K562 (cell line): ENCODE data around the gene NCCRP1. TPM values are rescaled to one million over a fixed set of nuclear protein-coding genes. Genes with fewer than 3 reads are reported as not detected.

Source experiments
- polyA plus RNA-seq, 8 experiments: library from polyadenylated mRNA; depleted of rRNA in 4 of 8; stranded (reverse) in 5 of 8; unstranded in 3 of 8; fragments of >200 nt; fragmentation: Nextera tagmentation in 2 of 8; fragmentation: Illumina TruSeq in 1 of 8; extraction: Ambion mirVana in 2 of 8; extraction: Trizol in 1 of 8; gene quantifications; 2 replicates each; pipeline versions ENCODE4 v1.2.1 to v1.2.3, GENCODE V29; 2011 to 2014; ENCODE audit warnings: inconsistent platforms in 1 of 8, missing spikeins in 1 of 8
- total RNA-seq, 7 experiments: library from RNA; depleted of rRNA in 6 of 7; stranded (reverse); fragments of >200 nt in 6 of 7; fragmentation: Illumina TruSeq in 2 of 7; extraction: Trizol in 2 of 7; gene quantifications; 2 replicates each; pipeline versions ENCODE4 v1.2.1 to v1.2.3, GENCODE V29; 2011 to 2021; ENCODE audit warnings: low replicate concordance in 1 of 7
- TF ChIP-seq, protein P1 (sequence below), 2 experiments: fragments of 450-650 bp; IDR thresholded peaks; 2 replicates each; pipeline ENCODE4 v1.6.1; 2016; ENCODE audit warnings: mild to moderate bottlenecking in 2 of 2, borderline replicate concordance in 1 of 2, low read depth in 1 of 2, moderate library complexity in 1 of 2
- TF ChIP-seq, protein P2 (sequence below): sonication (generic); formaldehyde crosslinking; IDR thresholded peaks from 2 replicates; pipeline ENCODE4 v1.8.1; 2023; ENCODE audit warnings: missing genetic modification reagents, mild to moderate bottlenecking, borderline replicate concordance
- TF ChIP-seq, protein P3 (sequence below), 2 experiments: fragments of 450-650 bp in 1 of 2; sonication (generic) in 1 of 2; formaldehyde crosslinking in 1 of 2; IDR thresholded peaks; 2 replicates each; pipeline versions ENCODE4 v1.7.1 to v1.9.0; 2016 to 2022; ENCODE audit warnings: inconsistent platforms in 1 of 2, mild to moderate bottlenecking in 1 of 2, missing genetic modification reagents in 1 of 2

Gene NCCRP1
- total and polyA plus RNA-seq, 9 of the 15 experiments (the other 6 are each of a cell fraction or from before 2014, with no cell fraction given): 0.05 TPM; not detected in 8

DNA sequence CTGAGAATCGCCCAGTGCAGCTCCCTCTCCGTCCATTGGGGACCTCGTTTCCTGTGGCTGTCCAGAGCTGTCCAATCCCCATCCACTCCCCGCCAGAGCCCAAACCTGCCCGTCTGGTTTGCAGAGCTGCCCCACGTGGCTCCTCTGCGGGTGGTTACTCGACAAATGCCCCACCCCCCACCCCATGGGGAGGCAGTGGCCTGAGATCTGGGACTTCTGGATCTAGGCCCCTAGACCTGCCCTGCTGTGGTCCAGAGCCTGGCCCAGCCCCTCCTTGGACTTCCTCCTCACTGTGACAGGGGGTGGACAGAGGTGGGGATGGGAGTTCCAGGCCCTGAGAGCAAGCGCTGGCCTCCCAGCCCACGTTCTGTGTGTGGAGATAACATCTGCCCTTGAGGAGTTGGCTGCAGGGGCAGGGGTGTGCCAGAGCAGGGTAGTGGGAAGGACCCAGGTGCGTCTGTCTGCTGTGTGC lies 42.1 kb upstream of the NCCRP1 start (continued):
- TF ChIP-seq, protein P1, sequence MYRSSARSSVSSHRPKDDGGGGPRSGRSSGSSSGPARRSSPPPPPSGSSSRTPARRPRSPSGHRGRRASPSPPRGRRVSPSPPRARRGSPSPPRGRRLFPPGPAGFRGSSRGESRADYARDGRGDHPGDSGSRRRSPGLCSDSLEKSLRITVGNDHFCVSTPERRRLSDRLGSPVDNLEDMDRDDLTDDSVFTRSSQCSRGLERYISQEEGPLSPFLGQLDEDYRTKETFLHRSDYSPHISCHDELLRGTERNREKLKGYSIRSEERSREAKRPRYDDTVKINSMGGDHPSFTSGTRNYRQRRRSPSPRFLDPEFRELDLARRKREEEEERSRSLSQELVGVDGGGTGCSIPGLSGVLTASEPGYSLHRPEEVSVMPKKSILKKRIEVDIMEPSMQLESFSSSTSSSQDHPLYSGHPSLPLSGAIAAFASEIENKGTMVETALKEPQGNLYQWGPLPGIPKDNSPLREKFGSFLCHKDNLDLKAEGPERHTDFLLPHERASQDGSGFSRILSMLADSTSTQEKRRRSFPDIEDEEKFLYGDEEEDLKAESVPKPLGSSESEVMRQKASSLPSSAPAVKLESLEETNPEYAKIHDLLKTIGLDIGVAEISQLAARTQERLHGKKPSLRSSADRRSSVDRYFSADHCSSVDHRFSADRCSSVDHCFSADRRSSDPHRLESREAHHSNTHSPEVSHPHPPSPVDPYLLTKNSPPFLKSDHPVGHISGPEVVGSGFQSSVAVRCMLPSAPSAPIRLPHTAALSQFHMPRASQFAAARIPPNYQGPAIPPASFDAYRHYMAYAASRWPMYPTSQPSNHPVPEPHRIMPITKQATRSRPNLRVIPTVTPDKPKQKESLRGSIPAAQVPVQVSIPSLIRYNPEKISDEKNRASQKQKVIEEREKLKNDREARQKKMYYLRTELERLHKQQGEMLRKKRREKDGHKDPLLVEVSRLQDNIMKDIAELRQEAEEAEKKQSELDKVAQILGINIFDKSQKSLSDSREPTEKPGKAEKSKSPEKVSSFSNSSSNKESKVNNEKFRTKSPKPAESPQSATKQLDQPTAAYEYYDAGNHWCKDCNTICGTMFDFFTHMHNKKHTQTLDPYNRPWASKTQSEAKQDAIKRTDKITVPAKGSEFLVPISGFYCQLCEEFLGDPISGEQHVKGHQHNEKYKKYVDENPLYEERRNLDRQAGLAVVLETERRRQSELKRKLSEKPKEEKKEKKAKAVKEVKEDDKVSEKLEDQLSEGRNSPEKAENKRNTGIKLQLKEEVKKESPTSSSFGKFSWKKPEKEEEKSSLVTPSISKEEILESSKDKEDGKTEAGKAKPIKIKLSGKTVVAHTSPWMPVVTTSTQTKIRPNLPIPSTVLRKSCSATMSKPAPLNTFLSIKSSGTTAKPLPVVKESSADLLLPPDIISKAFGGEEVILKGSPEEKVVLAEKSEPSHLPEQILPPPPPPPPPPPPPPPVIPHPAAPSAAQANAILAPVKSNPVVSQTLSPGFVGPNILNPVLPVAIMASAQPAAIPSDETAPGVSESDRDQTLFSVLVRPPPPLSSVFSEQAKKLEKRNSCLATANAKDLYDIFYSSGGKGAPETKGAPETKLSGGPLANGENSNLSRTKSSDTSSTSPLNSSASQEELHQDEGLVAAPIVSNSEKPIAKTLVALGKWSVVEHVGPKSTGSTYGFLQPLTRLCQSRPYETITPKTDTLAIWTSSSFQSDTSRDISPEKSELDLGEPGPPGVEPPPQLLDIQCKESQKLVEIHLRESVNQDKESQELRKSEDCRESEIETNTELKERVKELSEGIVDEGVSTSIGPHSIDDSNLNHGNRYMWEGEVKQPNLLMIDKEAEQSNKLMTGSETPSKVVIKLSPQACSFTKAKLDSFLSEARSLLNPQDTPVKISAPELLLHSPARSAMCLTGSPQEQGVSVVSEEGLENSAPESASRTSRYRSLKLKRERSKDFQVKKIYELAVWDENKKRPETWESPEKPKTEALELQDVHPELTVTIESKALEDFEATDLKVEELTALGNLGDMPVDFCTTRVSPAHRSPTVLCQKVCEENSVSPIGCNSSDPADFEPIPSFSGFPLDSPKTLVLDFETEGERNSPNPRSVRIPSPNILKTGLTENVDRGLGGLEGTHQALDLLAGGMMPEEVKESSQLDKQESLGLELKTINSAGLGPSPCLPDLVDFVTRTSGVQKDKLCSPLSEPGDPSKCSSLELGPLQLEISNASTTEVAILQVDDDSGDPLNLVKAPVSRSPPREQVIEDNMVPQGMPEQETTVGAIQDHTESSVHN (IDR thresholded peaks at IDR 0.05; ENCODE audit: borderline replicate concordance in 1 of 2, low read depth in 1 of 2): no peak
- TF ChIP-seq, protein P2, sequence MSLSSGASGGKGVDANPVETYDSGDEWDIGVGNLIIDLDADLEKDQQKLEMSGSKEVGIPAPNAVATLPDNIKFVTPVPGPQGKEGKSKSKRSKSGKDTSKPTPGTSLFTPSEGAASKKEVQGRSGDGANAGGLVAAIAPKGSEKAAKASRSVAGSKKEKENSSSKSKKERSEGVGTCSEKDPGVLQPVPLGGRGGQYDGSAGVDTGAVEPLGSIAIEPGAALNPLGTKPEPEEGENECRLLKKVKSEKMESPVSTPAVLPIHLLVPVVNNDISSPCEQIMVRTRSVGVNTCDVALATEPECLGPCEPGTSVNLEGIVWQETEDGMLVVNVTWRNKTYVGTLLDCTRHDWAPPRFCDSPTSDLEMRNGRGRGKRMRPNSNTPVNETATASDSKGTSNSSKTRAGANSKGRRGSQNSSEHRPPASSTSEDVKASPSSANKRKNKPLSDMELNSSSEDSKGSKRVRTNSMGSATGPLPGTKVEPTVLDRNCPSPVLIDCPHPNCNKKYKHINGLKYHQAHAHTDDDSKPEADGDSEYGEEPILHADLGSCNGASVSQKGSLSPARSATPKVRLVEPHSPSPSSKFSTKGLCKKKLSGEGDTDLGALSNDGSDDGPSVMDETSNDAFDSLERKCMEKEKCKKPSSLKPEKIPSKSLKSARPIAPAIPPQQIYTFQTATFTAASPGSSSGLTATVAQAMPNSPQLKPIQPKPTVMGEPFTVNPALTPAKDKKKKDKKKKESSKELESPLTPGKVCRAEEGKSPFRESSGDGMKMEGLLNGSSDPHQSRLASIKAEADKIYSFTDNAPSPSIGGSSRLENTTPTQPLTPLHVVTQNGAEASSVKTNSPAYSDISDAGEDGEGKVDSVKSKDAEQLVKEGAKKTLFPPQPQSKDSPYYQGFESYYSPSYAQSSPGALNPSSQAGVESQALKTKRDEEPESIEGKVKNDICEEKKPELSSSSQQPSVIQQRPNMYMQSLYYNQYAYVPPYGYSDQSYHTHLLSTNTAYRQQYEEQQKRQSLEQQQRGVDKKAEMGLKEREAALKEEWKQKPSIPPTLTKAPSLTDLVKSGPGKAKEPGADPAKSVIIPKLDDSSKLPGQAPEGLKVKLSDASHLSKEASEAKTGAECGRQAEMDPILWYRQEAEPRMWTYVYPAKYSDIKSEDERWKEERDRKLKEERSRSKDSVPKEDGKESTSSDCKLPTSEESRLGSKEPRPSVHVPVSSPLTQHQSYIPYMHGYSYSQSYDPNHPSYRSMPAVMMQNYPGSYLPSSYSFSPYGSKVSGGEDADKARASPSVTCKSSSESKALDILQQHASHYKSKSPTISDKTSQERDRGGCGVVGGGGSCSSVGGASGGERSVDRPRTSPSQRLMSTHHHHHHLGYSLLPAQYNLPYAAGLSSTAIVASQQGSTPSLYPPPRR (CRISPR knock-in tag): no peak
- TF ChIP-seq, protein P3, sequence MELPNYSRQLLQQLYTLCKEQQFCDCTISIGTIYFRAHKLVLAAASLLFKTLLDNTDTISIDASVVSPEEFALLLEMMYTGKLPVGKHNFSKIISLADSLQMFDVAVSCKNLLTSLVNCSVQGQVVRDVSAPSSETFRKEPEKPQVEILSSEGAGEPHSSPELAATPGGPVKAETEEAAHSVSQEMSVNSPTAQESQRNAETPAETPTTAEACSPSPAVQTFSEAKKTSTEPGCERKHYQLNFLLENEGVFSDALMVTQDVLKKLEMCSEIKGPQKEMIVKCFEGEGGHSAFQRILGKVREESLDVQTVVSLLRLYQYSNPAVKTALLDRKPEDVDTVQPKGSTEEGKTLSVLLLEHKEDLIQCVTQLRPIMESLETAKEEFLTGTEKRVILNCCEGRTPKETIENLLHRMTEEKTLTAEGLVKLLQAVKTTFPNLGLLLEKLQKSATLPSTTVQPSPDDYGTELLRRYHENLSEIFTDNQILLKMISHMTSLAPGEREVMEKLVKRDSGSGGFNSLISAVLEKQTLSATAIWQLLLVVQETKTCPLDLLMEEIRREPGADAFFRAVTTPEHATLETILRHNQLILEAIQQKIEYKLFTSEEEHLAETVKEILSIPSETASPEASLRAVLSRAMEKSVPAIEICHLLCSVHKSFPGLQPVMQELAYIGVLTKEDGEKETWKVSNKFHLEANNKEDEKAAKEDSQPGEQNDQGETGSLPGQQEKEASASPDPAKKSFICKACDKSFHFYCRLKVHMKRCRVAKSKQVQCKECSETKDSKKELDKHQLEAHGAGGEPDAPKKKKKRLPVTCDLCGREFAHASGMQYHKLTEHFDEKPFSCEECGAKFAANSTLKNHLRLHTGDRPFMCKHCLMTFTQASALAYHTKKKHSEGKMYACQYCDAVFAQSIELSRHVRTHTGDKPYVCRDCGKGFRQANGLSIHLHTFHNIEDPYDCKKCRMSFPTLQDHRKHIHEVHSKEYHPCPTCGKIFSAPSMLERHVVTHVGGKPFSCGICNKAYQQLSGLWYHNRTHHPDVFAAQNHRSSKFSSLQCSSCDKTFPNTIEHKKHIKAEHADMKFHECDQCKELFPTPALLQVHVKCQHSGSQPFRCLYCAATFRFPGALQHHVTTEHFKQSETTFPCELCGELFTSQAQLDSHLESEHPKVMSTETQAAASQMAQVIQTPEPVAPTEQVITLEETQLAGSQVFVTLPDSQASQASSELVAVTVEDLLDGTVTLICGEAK (IDR thresholded peaks at IDR 0.05): no peak
- TF ChIP-seq, protein P3 (CRISPR knock-in tag; IDR thresholded peaks at IDR 0.05): no peak
